HepG2 (cell line): ENCODE data around the gene ATXN1L. TPM values are rescaled to one million over a fixed set of nuclear protein-coding genes. Genes with fewer than 3 reads are reported as not detected.

Experiments
- ATAC-seq: fragments of 200-7000 bp; cut with Tn5 transposase; 3 replicates; pipeline ENCODE4 v1.9.1; 2020; ENCODE audit warnings: mild to moderate bottlenecking, moderate library complexity
- BruUV-seq: library from RNA; stranded (reverse); fragments of 400-500 nt; replicated peaks from 2 replicates; lab custom pipeline; 2021; lab: Mats Ljungman, UMichigan
- CTCF ChIA-PET: fragments of 300-600 bp; formaldehyde crosslinking; extraction: SDS; loops from one replicate; lab custom pipeline; 2021; ENCODE audit warnings: low total read pairs, inconsistent platforms, low intra/inter-chr PET ratio; lab: Yijun Ruan, JAX
- POLR2A ChIA-PET: fragments of 350-600 bp; sonication (Branson Sonifier 250); formaldehyde crosslinking; loops from one replicate; lab custom pipeline; 2020; ENCODE audit warnings: antibody characterized with exemption, inconsistent platforms; lab: Yijun Ruan, JAX
- DNase-seq: peaks from one replicate; pipeline ENCODE4 v3.0.0-alpha.2; 2015; ENCODE audit warnings: low spot score
- FAIRE-seq: peaks from 3 replicates; lab custom pipeline; 2011; peaks lifted over from hg19 to GRCh38; lab: Jason Lieb, UNC
- H2AFZ ChIP-seq: one replicate; pipeline ENCODE4 v1.6.1; 2011; ENCODE audit warnings: low read length, inconsistent platforms
- H3K27ac ChIP-seq: fragments of 300-600 bp; 3 replicates; pipeline ENCODE4 v1.8.0; 2011; ENCODE audit warnings: mixed run types, mild to moderate bottlenecking, mixed read lengths, low read length, inconsistent platforms; ENCODE audit not compliant: insufficient read depth; ENCODE audit errors: extremely low read length
- H3K27me3 ChIP-seq, 2 experiments: fragments of 200-600 bp in 1 of 2; 2 replicates in 1 of 2; 3 replicates in 1 of 2; pipeline versions ENCODE4 v1.6.0 to v1.8.0; 2011; ENCODE audit warnings: low read length in 2 of 2, mild to moderate bottlenecking in 2 of 2, moderate library complexity in 2 of 2, inconsistent platforms in 1 of 2; ENCODE audit not compliant: insufficient read depth in 2 of 2, control insufficient read depth in 1 of 2
- H3K36me3 ChIP-seq, 2 experiments: fragments of 200-600 bp in 1 of 2; replicated peaks in 1 of 2; 2 replicates in 1 of 2; 3 replicates in 1 of 2; pipeline versions ENCODE4 v1.5.1 to v1.8.0; 2011; ENCODE audit warnings: low read length in 2 of 2, inconsistent platforms in 1 of 2; ENCODE audit not compliant: insufficient read depth in 2 of 2, control insufficient read depth in 1 of 2
- H3K4me1 ChIP-seq: 2 replicates; pipeline ENCODE4 v1.5.1; 2012; ENCODE audit warnings: low read length, inconsistent platforms; ENCODE audit not compliant: insufficient read depth
- H3K4me2 ChIP-seq: 2 replicates; pipeline ENCODE4 v1.6.0; 2011; ENCODE audit warnings: low read depth, low read length, inconsistent platforms
- H3K4me3 ChIP-seq, 3 experiments: fragments of 200-600 bp in 1 of 3; sonication (generic), shearing (Covaris generic) in 1 of 3; replicated peaks in 1 of 3; 2 replicates each; pipeline ENCODE4 v1.5.1; 2011 to 2016; ENCODE audit warnings: low read length in 3 of 3, inconsistent platforms in 2 of 3, low read depth in 2 of 3, mild to moderate bottlenecking in 2 of 3, control low read depth in 1 of 3, mixed read lengths in 1 of 3; ENCODE audit not compliant: insufficient read depth in 1 of 3
- H3K79me2 ChIP-seq: one replicate; pipeline ENCODE4 v1.6.1; 2011; ENCODE audit warnings: low read length, inconsistent platforms; ENCODE audit not compliant: insufficient read depth
- H3K9ac ChIP-seq: 2 replicates; pipeline ENCODE4 v1.6.0; 2011; ENCODE audit warnings: mild to moderate bottlenecking, low read depth, low read length, inconsistent platforms; ENCODE audit not compliant: insufficient read depth
- H3K9me3 ChIP-seq: 2 replicates; pipeline ENCODE4 v1.5.1; 2012; ENCODE audit warnings: mild to moderate bottlenecking, low read length
- H4K20me1 ChIP-seq: 2 replicates; pipeline ENCODE4 v1.6.0; 2011; ENCODE audit warnings: inconsistent platforms, mild to moderate bottlenecking, low read length, moderate library complexity; ENCODE audit not compliant: insufficient read depth
- CHD2 ChIP-seq: IDR thresholded peaks from 2 replicates; pipeline ENCODE4 v1.6.1; 2011; ENCODE audit warnings: low read depth, low read length, improper control_type of control experiment
- DNMT3B ChIP-seq: conservative IDR thresholded peaks from 2 replicates; pipeline ENCODE4 v1.6.1; 2016; ENCODE audit warnings: missing biosample characterization, control low read depth
- KAT7 ChIP-seq: IDR thresholded peaks from 2 replicates; pipeline ENCODE4 v1.6.1; 2018; ENCODE audit warnings: borderline replicate concordance, missing compliant biosample characterization
- MTF1 ChIP-seq: sonication (generic); formaldehyde crosslinking; IDR thresholded peaks from 2 replicates; pipeline ENCODE4 v1.5.0; 2020; ENCODE audit warnings: missing genetic modification reagents
- RBFOX2 ChIP-seq: fragments of 200-400 bp; formaldehyde crosslinking; IDR thresholded peaks from 2 replicates; pipeline ENCODE4 v1.6.1; 2017; ENCODE audit warnings: low read depth, mild to moderate bottlenecking, low read length
- SAP130 ChIP-seq: IDR thresholded peaks from 2 replicates; pipeline ENCODE4 v1.6.1; 2016; ENCODE audit warnings: low read depth
- SRSF9 ChIP-seq: fragments of 200-400 bp; formaldehyde crosslinking; IDR thresholded peaks from 2 replicates; pipeline ENCODE4 v1.6.1; 2018; ENCODE audit warnings: borderline replicate concordance, mild to moderate bottlenecking, low read depth, low read length; ENCODE audit not compliant: insufficient read depth, poor library complexity, severe bottlenecking
- STAT6 ChIP-seq: sonication (generic); formaldehyde crosslinking; IDR thresholded peaks from 2 replicates; pipeline ENCODE4 v1.4.0; 2020; ENCODE audit warnings: missing genetic modification reagents, mild to moderate bottlenecking, borderline replicate concordance
- YEATS2 ChIP-seq: sonication (generic); formaldehyde crosslinking; IDR thresholded peaks from 2 replicates; pipeline ENCODE4 v1.4.0; 2020; ENCODE audit warnings: missing genetic modification reagents, borderline replicate concordance
- ZNF230 ChIP-seq: sonication (generic); formaldehyde crosslinking; IDR thresholded peaks from 2 replicates; pipeline ENCODE4 v1.4.0; 2020; ENCODE audit warnings: mild to moderate bottlenecking, missing genetic modification reagents
- ZNF782 ChIP-seq: sonication (generic); formaldehyde crosslinking; IDR thresholded peaks from 2 replicates; pipeline ENCODE4 v1.4.0; 2020; ENCODE audit warnings: missing genetic modification reagents, mild to moderate bottlenecking, borderline replicate concordance
- ZNF879 ChIP-seq: sonication (generic); formaldehyde crosslinking; IDR thresholded peaks from 2 replicates; pipeline ENCODE4 v1.8.1; 2023; ENCODE audit warnings: missing genetic modification reagents
- ZSCAN22 ChIP-seq: sonication (generic); formaldehyde crosslinking; IDR thresholded peaks from 2 replicates; pipeline ENCODE4 v1.4.0; 2020; ENCODE audit warnings: mild to moderate bottlenecking, missing genetic modification reagents
- WGBS: methylation state at CpG from one replicate; pipeline ENCODE4 v1.1.6; 2017; ENCODE audit warnings: low lambda C conversion rate; 5-methylcytosine and 5-hydroxymethylcytosine counted together
- in situ Hi-C: cut with HindIII; loops from 2 replicates; pipeline ENCODE4 v1.10.0; 2017; ENCODE audit warnings: low pct_unique_long_range_greater_than_20kb; ENCODE audit not compliant: extremely low pct_ligation_motif_present
- intact Hi-C: fragments of 100-400 bp; cut with micrococcal nuclease; formaldehyde crosslinking; loops from one replicate; pipeline ENCODE4 v1.10.0; 2022; ENCODE audit not compliant: unreplicated experiment
- polyA plus RNA-seq, 8 experiments: library from polyadenylated mRNA; depleted of rRNA in 3 of 8; stranded (reverse) in 7 of 8; unstranded in 1 of 8; fragments of >200 nt; fragmentation: Illumina TruSeq in 4 of 8; extraction: Trizol in 4 of 8; gene quantifications; 2 replicates each; pipeline versions ENCODE4 v1.2.1 to v1.2.3, GENCODE V29; 2011 to 2016; ENCODE audit warnings: low read depth in 4 of 8, missing spikeins in 1 of 8, mixed read lengths in 1 of 8; ENCODE audit not compliant: insufficient read depth in 1 of 8
- total RNA-seq, 5 experiments: library from RNA; depleted of rRNA; stranded (reverse); fragments of >200 nt; fragmentation: Illumina TruSeq; extraction: Trizol; gene quantifications; 2 replicates each; pipeline ENCODE4 v1.2.3, GENCODE V29; 2016; ENCODE audit warnings: low read depth in 1 of 5
- TF ChIP-seq, protein P1 (sequence below): sonication (generic); formaldehyde crosslinking; IDR thresholded peaks from 2 replicates; pipeline ENCODE4 v1.4.0; 2020; ENCODE audit warnings: missing genetic modification reagents, mild to moderate bottlenecking, borderline replicate concordance

Gene ATXN1L
- total and polyA plus RNA-seq, 2 of the 13 experiments (the other 11 are each of a cell fraction or from before 2014, with no cell fraction given) = 20.0 to 22.4 TPM

- TF ChIP-seq STAT6 (peak; percentile 60; the same call in 1 of the 2 replicates), DNMT3B (peak; percentile 96; the same call in 1 of the 2 replicates)
Observed at GRCh38 chr16:71894921-71895678, 49.3 kb downstream of the ATXN1L start, which contains the start of gene IST1 (continued).

DNA sequence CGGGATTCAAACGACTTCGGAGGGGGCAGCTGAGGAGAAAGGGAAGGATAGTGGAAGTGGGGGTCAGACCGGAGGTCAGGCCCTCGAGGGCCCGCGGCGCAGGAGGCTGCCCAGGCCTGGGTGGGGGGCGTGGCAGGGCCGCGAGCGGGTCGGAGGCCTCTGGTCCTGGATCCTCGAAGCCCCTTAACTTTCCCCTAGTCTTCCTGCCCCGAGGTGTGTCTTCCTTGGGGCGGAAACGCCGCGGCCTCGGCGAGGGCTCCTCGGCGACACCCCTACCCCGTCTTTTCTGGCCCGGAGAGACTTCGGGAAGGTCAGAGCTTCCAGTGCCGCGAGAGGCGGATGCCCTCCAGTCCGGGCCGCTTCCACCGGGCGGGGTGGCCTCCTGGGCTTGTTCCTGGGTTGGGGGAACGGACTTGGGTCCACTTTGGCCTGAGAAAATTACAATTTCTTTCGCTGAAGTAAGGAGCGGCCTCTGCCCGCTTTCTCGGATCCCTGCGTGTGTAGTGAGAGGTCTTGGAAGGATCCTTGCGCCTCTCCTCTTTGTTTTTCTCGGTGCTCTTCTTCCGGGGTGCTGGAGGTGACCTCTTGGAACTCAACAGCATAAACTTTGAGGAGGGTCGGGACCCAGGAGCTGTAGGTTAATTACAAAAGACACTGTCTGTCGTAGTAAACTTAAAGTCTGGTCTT is 50.0 kb downstream of the ATXN1L start:
- peaks cover 56% of the 10 kb centered on the region for H3K79me2 ChIP-seq
- FAIRE-seq = no peak
- 0 out of 2 replicates have a peak, but pooled peaks have one; percentile 77 for TF ChIP-seq ZNF879
- peak; percentile 30; the same call in 1 of the 2 replicates for TF ChIP-seq RBFOX2
- 0 out of 2 replicates have a peak, but pooled peaks have one; percentile 24 for TF ChIP-seq ZSCAN22
- TF ChIP-seq SRSF9 = no peak
- no peak for TF ChIP-seq MTF1 (CRISPR knock-in tag)
- TF ChIP-seq KAT7 (CRISPR knock-in tag) = peak; percentile 17; the same call in 1 of the 2 replicates
- no peak for TF ChIP-seq CHD2
- TF ChIP-seq, protein P1, sequence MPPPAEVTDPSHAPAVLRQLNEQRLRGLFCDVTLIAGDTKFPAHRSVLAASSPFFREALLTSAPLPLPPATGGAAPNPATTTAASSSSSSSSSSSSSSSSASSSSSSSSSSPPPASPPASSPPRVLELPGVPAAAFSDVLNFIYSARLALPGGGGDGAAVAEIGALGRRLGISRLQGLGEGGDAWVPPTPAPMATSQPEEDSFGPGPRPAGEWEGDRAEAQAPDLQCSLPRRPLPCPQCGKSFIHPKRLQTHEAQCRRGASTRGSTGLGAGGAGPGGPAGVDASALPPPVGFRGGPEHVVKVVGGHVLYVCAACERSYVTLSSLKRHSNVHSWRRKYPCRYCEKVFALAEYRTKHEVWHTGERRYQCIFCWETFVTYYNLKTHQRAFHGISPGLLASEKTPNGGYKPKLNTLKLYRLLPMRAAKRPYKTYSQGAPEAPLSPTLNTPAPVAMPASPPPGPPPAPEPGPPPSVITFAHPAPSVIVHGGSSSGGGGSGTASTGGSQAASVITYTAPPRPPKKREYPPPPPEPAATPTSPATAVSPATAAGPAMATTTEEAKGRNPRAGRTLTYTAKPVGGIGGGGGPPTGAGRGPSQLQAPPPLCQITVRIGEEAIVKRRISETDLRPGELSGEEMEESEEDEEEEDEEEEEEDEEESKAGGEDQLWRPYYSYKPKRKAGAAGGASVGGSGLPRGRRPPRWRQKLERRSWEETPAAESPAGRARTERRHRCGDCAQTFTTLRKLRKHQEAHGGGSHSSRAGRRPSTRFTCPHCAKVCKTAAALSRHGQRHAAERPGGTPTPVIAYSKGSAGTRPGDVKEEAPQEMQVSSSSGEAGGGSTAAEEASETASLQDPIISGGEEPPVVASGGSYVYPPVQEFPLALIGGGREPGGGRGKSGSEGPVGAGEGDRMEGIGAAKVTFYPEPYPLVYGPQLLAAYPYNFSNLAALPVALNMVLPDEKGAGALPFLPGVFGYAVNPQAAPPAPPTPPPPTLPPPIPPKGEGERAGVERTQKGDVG = peak; percentile 90
- TF ChIP-seq ZNF782 = 0 out of 2 replicates have a peak, but pooled peaks have one; percentile 1
- TF ChIP-seq YEATS2 (CRISPR knock-in tag) = no peak; the same call in 1 of the 2 replicates
- no peak; the same call in 1 of the 2 replicates for TF ChIP-seq SAP130 (CRISPR knock-in tag)
- 0 out of 2 replicates have a peak, but pooled peaks have one; percentile 30 for TF ChIP-seq ZNF230 (CRISPR knock-in tag)

More for the DNA sequence above, 50.0 kb downstream of the ATXN1L start:
- under 1% methylated on average over 38 of the region's 44 CpGs for WGBS
- BruUV-seq = TSS peak; percentile 58
- Histone ChIP-seq H3K27me3 (no peaks in the 10 kb centered on the region; a peak in 1 of 5 replicates), H3K4me2 (peak overlapping the region; percentile 100), H4K20me1 (peaks cover 45% of the 10 kb centered on the region), H3K9ac (peak overlapping the region; percentile 98), H3K36me3 (peaks cover 0 to 5% of the 10 kb centered on the region in 2 experiments; a peak in 1 of 5 replicates), H3K27ac (peak overlapping the region; percentile 95), H3K4me3 (peak overlapping the region; percentile 85 to 98 (median 95)), H2AFZ (no peak overlapping the region), H3K9me3 (no peaks in the 10 kb centered on the region), H3K4me1 (peaks cover 59% of the 10 kb centered on the region)
- no peak for DNase-seq
- ChIA-PET POLR2A (interaction anchor here (0.8 to 4.9 kb wide), 10 partner anchors 12 to 198 kb away, joined by 3 to 59 read pairs (median 4); partner anchors contain the start of genes AP1G1, DHX38, HPR and TXNL4B), CTCF (interaction anchor here (0.8 kb wide), 1 partner anchor 12 kb away, joined by 3 read pairs; the partner anchor contains the start of gene ZNF821)
- intact Hi-C loops = loop anchor here (1.0 to 5.0 kb wide), 5 partner anchors 15 to 197 kb away; partner anchors contain the start of genes AP1G1, DHODH, DHX38 and TXNL4B
- peak; percentile 25 for ATAC-seq
- in situ Hi-C loops = loop anchor here (5.0 kb wide), 1 partner anchor 89 kb away; the partner anchor contains the start of gene AP1G1
